Measurements from ENCODE around the gene PDE10A. TPM values are rescaled to one million over a fixed set of nuclear protein-coding genes. Genes with fewer than 3 reads are reported as not detected.

The PDE10A gene
- total and polyA plus RNA-seq, 8 donors = 0.78 to 58.2 (median 4.0) TPM; not detected in 1

- WGBS, 5 donors = 28 to 46% (median 41%) methylated on average over 3 of the region's 3 CpGs
- intact Hi-C loops (cut with DNase I; ENCODE audit: low total_unique reads) = no loop called here
Measured at GRCh38 chr6:165456286-165456685, 206.8 kb downstream of the PDE10A start.

DNA sequence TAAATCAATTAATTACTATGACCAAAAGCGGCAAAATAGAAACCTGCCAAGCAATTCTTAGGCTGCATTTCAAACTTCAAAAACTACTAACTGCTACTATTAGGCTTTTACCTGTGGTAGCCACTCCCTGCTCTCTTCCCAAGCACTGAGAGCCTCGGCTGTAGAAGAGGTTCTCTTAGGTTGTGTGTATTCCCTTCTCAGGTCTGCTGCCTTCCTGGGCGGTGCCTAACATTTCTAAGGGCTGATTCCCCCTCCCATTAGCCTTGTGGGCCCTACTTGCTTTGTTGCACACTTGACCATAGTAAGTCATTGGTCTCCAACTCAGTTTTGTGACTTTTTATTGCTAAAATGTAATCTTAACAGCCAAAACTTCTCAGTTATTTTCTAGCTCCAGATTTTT lies 207.6 kb downstream of the PDE10A start:
- H3K4me3 ChIP-seq = no peak overlapping the region
- WGBS, 5 donors = 60 to 85% (median 72%) methylated on average over 3 of the region's 3 CpGs
- DNase-seq = no peak
- H3K4me1 ChIP-seq = no peaks in the 10 kb centered on the region
- no peaks in the 10 kb centered on the region for H3K27me3 ChIP-seq
- intact Hi-C loops (cut with DNase I; ENCODE audit: low total_unique reads) = no loop called here
- no peaks in the 10 kb centered on the region for H3K9me3 ChIP-seq
- H3K36me3 ChIP-seq = no peaks in the 10 kb centered on the region
- TF ChIP-seq POLR2AphosphoS5 (IDR thresholded peaks at IDR 0.05) = no peak
- TF ChIP-seq EP300 (IDR thresholded peaks at IDR 0.05) = no peak
- TF ChIP-seq, protein P1, sequence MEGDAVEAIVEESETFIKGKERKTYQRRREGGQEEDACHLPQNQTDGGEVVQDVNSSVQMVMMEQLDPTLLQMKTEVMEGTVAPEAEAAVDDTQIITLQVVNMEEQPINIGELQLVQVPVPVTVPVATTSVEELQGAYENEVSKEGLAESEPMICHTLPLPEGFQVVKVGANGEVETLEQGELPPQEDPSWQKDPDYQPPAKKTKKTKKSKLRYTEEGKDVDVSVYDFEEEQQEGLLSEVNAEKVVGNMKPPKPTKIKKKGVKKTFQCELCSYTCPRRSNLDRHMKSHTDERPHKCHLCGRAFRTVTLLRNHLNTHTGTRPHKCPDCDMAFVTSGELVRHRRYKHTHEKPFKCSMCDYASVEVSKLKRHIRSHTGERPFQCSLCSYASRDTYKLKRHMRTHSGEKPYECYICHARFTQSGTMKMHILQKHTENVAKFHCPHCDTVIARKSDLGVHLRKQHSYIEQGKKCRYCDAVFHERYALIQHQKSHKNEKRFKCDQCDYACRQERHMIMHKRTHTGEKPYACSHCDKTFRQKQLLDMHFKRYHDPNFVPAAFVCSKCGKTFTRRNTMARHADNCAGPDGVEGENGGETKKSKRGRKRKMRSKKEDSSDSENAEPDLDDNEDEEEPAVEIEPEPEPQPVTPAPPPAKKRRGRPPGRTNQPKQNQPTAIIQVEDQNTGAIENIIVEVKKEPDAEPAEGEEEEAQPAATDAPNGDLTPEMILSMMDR (IDR thresholded peaks at IDR 0.05) = no peak
- no peak for TF ChIP-seq POLR2A (IDR thresholded peaks at IDR 0.05)
- no peak overlapping the region for H3K27ac ChIP-seq

More at GRCh38 chr6:165456286-165456685, 206.8 kb downstream of the PDE10A start:
- Histone ChIP-seq H3K27me3 (no peaks in the 10 kb centered on the region), H3K9me3 (no peaks in the 10 kb centered on the region), H3K4me1 (no peaks in the 10 kb centered on the region), H3K36me3 (no peaks in the 10 kb centered on the region), H3K4me3 (no peak overlapping the region), H3K27ac (no peak overlapping the region)
- TF ChIP-seq POLR2AphosphoS5 (IDR thresholded peaks at IDR 0.05) (no peak), POLR2A (IDR thresholded peaks at IDR 0.05) (no peak), EP300 (IDR thresholded peaks at IDR 0.05) (no peak)
- TF ChIP-seq, protein P1 (IDR thresholded peaks at IDR 0.05) = no peak
- peak in 1 of 2 donors; percentile 26 for DNase-seq

DNA sequence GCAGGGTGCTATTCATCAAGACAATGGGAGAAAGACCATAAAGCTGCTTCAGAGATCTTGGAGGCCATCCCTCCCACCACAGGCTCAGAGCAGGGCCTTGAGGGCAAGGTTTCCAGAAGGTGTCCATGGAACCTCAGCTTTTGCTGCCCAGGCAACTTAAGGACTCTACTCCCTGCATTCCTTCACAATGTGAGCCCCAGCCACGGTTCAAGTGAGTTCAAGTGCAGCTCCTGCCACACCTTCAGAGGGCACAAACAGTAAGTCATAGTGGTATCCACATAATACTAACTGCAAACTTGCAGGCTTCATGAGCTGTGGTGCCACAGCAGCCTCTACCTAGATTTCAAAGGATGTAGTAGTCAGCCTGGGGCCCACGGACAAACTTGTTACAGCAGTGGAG lies 209.6 kb downstream of the PDE10A start:
- H3K27ac ChIP-seq = no peak overlapping the region
- H3K4me1 ChIP-seq = no peaks in the 10 kb centered on the region
- no peaks in the 10 kb centered on the region for H3K9me3 ChIP-seq
- intact Hi-C loops (cut with DNase I; ENCODE audit: low total_unique reads) = no loop called here
- 78 to 93% (median 85%) methylated on average over 2 of the region's 2 CpGs for WGBS, 5 donors
- no peak for DNase-seq
- H3K4me3 ChIP-seq = no peak overlapping the region
- no peaks in the 10 kb centered on the region for H3K27me3 ChIP-seq
- no peaks in the 10 kb centered on the region for H3K36me3 ChIP-seq
- no peak for TF ChIP-seq POLR2AphosphoS5 (IDR thresholded peaks at IDR 0.05)
- no peak for TF ChIP-seq POLR2A (IDR thresholded peaks at IDR 0.05)
- TF ChIP-seq, protein P1 (IDR thresholded peaks at IDR 0.05) = no peak
- TF ChIP-seq EP300 (IDR thresholded peaks at IDR 0.05) = no peak

- no peaks in the 10 kb centered on the region for H3K4me1 ChIP-seq
- no peaks in the 10 kb centered on the region for H3K9me3 ChIP-seq
- WGBS, 5 donors = 90 to 95% (median 94%) methylated on average over 2 of the region's 2 CpGs
- no peak overlapping the region for H3K27ac ChIP-seq
- no peak overlapping the region for H3K4me3 ChIP-seq
- TF ChIP-seq, protein P1 (IDR thresholded peaks at IDR 0.05) = no peak
- no peaks in the 10 kb centered on the region for H3K36me3 ChIP-seq
- DNase-seq = no peak
- H3K27me3 ChIP-seq = no peaks in the 10 kb centered on the region
- intact Hi-C loops (cut with DNase I; ENCODE audit: low total_unique reads) = no loop called here
Measured at GRCh38 chr6:165451838-165452237, 211.2 kb downstream of the PDE10A start.
